ENCODE data around the gene SMG5. TPM values are rescaled to one million over a fixed set of nuclear protein-coding genes. Genes with fewer than 3 reads are reported as not detected.

SMG5 gene
- total RNA-seq, 1 experiment from 2014 or later = 155 TPM

- CTCF ChIA-PET = no interaction called here
- Histone ChIP-seq H3K4me1 (peaks cover 20% of the 10 kb centered on the region), H3K9me3 (no peaks in the 10 kb centered on the region), H3K36me3 (ENCODE audit: control insufficient read depth, insufficient read depth, low read length) (peaks cover 3% of the 10 kb centered on the region; the same call in 1 of the 2 replicates), H3K4me3 (ENCODE audit: low read depth, low read length) (no peak overlapping the region), H3K27me3 (replicated peaks; ENCODE audit: control insufficient read depth, insufficient read depth, low read length) (no peaks in the 10 kb centered on the region)
- BruUV-seq (replicated peaks) = no TSS peak
- Mint-ChIP-seq H3K9me3 (ENCODE audit: unreplicated experiment) (no peaks in the 10 kb centered on the region), H3K36me3 (ENCODE audit: insufficient read depth, unreplicated experiment) (peaks cover 27% of the 10 kb centered on the region), H3K27ac (ENCODE audit: unreplicated experiment) (no peak overlapping the region), H3K4me3 (ENCODE audit: unreplicated experiment) (no peak overlapping the region), H3K27me3 (ENCODE audit: insufficient read depth, unreplicated experiment) (no peaks in the 10 kb centered on the region), H3K4me1 (ENCODE audit: low read depth, unreplicated experiment) (peaks cover 12% of the 10 kb centered on the region)
- TF ChIP-seq, protein P1, sequence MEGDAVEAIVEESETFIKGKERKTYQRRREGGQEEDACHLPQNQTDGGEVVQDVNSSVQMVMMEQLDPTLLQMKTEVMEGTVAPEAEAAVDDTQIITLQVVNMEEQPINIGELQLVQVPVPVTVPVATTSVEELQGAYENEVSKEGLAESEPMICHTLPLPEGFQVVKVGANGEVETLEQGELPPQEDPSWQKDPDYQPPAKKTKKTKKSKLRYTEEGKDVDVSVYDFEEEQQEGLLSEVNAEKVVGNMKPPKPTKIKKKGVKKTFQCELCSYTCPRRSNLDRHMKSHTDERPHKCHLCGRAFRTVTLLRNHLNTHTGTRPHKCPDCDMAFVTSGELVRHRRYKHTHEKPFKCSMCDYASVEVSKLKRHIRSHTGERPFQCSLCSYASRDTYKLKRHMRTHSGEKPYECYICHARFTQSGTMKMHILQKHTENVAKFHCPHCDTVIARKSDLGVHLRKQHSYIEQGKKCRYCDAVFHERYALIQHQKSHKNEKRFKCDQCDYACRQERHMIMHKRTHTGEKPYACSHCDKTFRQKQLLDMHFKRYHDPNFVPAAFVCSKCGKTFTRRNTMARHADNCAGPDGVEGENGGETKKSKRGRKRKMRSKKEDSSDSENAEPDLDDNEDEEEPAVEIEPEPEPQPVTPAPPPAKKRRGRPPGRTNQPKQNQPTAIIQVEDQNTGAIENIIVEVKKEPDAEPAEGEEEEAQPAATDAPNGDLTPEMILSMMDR (IDR thresholded peaks at IDR 0.05; ENCODE audit: insufficient read depth in 1 of 2, low read depth in 1 of 2, low read length in 1 of 2, severe bottlenecking in 1 of 2, unreplicated experiment in 1 of 2) = no peak
- DNase-seq = no peak
- intact Hi-C loops (cut with micrococcal nuclease; ENCODE audit: unreplicated experiment) = no loop called here
- POLR2A ChIA-PET = no interaction called here
Observed at GRCh38 chr1:156286061-156286460, 3.4 kb upstream of the SMG5 start.

DNA sequence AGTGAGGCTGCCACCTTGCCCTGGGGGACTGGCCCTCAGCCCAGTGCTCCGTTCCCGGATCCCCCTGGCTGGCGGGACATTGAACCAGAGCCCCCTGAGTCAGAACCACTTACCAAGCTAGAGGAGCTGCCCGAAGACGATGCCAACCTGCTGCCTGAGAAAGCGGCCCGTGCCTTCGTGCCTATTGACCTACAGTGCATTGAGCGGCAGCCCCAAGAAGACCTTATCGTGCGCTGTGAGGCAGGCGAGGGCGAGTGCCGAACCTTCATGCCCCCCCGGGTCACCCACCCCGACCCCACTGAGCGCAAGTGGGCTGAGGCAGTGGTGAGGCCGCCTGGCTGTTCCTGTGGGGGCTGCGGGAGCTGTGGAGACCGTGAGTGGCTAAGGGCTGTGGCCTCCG is 2.8 kb upstream of the SMG5 start:
- CTCF ChIA-PET = no interaction called here

GRCh38 chr1:156284757-156285156 is 2.1 kb upstream of the SMG5 start:
- H3K27ac Mint-ChIP-seq (ENCODE audit: unreplicated experiment) = peak overlapping the region; percentile 61
- Histone ChIP-seq H3K9me3 (no peaks in the 10 kb centered on the region), H3K27me3 (replicated peaks; ENCODE audit: control insufficient read depth, insufficient read depth, low read length) (no peaks in the 10 kb centered on the region), H3K4me3 (ENCODE audit: low read depth, low read length) (peak overlapping the region; percentile 48), H3K36me3 (ENCODE audit: control insufficient read depth, insufficient read depth, low read length) (peaks cover 5% of the 10 kb centered on the region), H3K4me1 (peaks cover 24% of the 10 kb centered on the region)
- no peak for DNase-seq
- no TSS peak for BruUV-seq (replicated peaks)
- intact Hi-C loops (cut with micrococcal nuclease; ENCODE audit: unreplicated experiment) = loop anchor here (1.0 kb wide), 1 partner anchor 35 kb away; no protein-coding TSS in a partner anchor
- H3K4me1 Mint-ChIP-seq (ENCODE audit: low read depth, unreplicated experiment) = peaks cover 12% of the 10 kb centered on the region
- H3K36me3 Mint-ChIP-seq (ENCODE audit: insufficient read depth, unreplicated experiment) = peaks cover 25% of the 10 kb centered on the region
- ChIA-PET CTCF (interaction anchor here (0.6 to 3.7 kb wide), 2 partner anchors 59 to 200 kb away, joined by 4 to 22 read pairs; no protein-coding TSS in a partner anchor), POLR2A (interaction anchor here (0.6 to 0.7 kb wide), 3 partner anchors 11 to 14 kb away, joined by 3 to 5 read pairs (median 4); partner anchors contain the start of gene GLMP)
- H3K4me3 Mint-ChIP-seq (ENCODE audit: unreplicated experiment) = peak overlapping the region; percentile 78
- H3K9me3 Mint-ChIP-seq (ENCODE audit: unreplicated experiment) = no peaks in the 10 kb centered on the region
- TF ChIP-seq, protein P1 (IDR thresholded peaks at IDR 0.05; ENCODE audit: insufficient read depth in 1 of 2, low read depth in 1 of 2, low read length in 1 of 2, severe bottlenecking in 1 of 2, unreplicated experiment in 1 of 2) = no peak
- no peaks in the 10 kb centered on the region for H3K27me3 Mint-ChIP-seq (ENCODE audit: insufficient read depth, unreplicated experiment)

More for the DNA sequence above, 2.8 kb upstream of the SMG5 start:
- Mint-ChIP-seq H3K27me3 (ENCODE audit: insufficient read depth, unreplicated experiment) (no peaks in the 10 kb centered on the region), H3K9me3 (ENCODE audit: unreplicated experiment) (no peaks in the 10 kb centered on the region), H3K4me3 (ENCODE audit: unreplicated experiment) (no peak overlapping the region), H3K36me3 (ENCODE audit: insufficient read depth, unreplicated experiment) (peaks cover 25% of the 10 kb centered on the region), H3K4me1 (ENCODE audit: low read depth, unreplicated experiment) (peaks cover 12% of the 10 kb centered on the region), H3K27ac (ENCODE audit: unreplicated experiment) (peak overlapping the region; percentile 61)
- intact Hi-C loops (cut with micrococcal nuclease; ENCODE audit: unreplicated experiment) = no loop called here
- no peak for DNase-seq
- Histone ChIP-seq H3K9me3 (no peaks in the 10 kb centered on the region), H3K4me3 (ENCODE audit: low read depth, low read length) (no peak overlapping the region), H3K36me3 (ENCODE audit: control insufficient read depth, insufficient read depth, low read length) (peaks cover 3% of the 10 kb centered on the region; the same call in 1 of the 2 replicates), H3K27me3 (replicated peaks; ENCODE audit: control insufficient read depth, insufficient read depth, low read length) (no peaks in the 10 kb centered on the region), H3K4me1 (peaks cover 24% of the 10 kb centered on the region)
- POLR2A ChIA-PET = no interaction called here
- TF ChIP-seq, protein P1 (IDR thresholded peaks at IDR 0.05; ENCODE audit: insufficient read depth in 1 of 2, low read depth in 1 of 2, low read length in 1 of 2, severe bottlenecking in 1 of 2, unreplicated experiment in 1 of 2) = no peak
- BruUV-seq (replicated peaks) = no TSS peak
